Heart right ventricle (tissue), 16 donors: ENCODE data around the gene DMBX1. TPM values are rescaled to one million over a fixed set of nuclear protein-coding genes. Genes with fewer than 3 reads are reported as not detected.

Source experiments
- ATAC-seq, 8 donors: fragments of 200-7000 bp; cut with Tn5 transposase; one replicate each; pipeline ENCODE4 v1.9.1; 2020; ENCODE audit warnings: mild to moderate bottlenecking in 8 of 8, moderate library complexity in 8 of 8, moderate number of reproducible peaks in 1 of 8
- DNase-seq, 2 donors: peaks; one replicate each; pipeline ENCODE4 v3.0.0-alpha.2; 2020
- H3K27ac ChIP-seq, 10 donors: fragments of 200-600 bp; sonication (generic) in 2 of 10; one replicate each; pipeline versions ENCODE4 v1.5.0 to v1.8.0; 2020 to 2022; ENCODE audit warnings: mild to moderate bottlenecking in 3 of 10
- H3K27me3 ChIP-seq, 7 donors: fragments of 200-600 bp; one replicate each; pipeline ENCODE4 v1.8.0; 2021 to 2022; ENCODE audit warnings: mild to moderate bottlenecking in 2 of 7
- H3K36me3 ChIP-seq, 9 donors: fragments of 200-600 bp; sonication (generic) in 1 of 9; one replicate each; pipeline versions ENCODE4 v1.5.0 to v1.8.0; 2020 to 2022; ENCODE audit warnings: mild to moderate bottlenecking in 2 of 9
- H3K4me1 ChIP-seq, 9 donors: fragments of 200-600 bp; sonication (generic) in 1 of 9; one replicate each; pipeline versions ENCODE4 v1.5.0 to v1.8.0; 2020 to 2022; ENCODE audit warnings: mild to moderate bottlenecking in 4 of 9
- H3K4me3 ChIP-seq, 10 donors: fragments of 200-600 bp; sonication (generic) in 2 of 10; one replicate each; pipeline versions ENCODE4 v1.5.0 to v1.8.0; 2020 to 2022; ENCODE audit warnings: mild to moderate bottlenecking in 7 of 10, moderate library complexity in 2 of 10
- H3K9me3 ChIP-seq, 11 donors: fragments of 200-600 bp in 10 of 11; sonication (generic) in 2 of 11; one replicate each; pipeline versions ENCODE4 v1.5.0 to v1.8.0; 2013 to 2022; ENCODE audit warnings: mild to moderate bottlenecking in 2 of 11, control low read depth in 1 of 11, moderate library complexity in 1 of 11
- CTCF ChIP-seq, 9 donors: fragments of 200-600 bp; sonication (generic) in 2 of 9; IDR thresholded peaks; one replicate each; pipeline versions ENCODE4 v1.5.0 to v1.8.0; 2021 to 2022; ENCODE audit warnings: antibody characterized with exemption in 9 of 9, mild to moderate bottlenecking in 5 of 9, moderate library complexity in 1 of 9
- WGBS, 2 donors: extraction: QIAGEN DNeasy Blood & Tissue Kit; methylation state at CpG; one replicate each; pipeline ENCODE4 v1.1.7; 2013; ENCODE audit warnings: inconsistent platforms in 1 of 2; 5-methylcytosine and 5-hydroxymethylcytosine counted together
- intact Hi-C, 10 donors: fragments of 100-400 bp; cut with DNase I; formaldehyde crosslinking; loops; one replicate each; pipeline versions ENCODE4 v1.11.1 to v1.14.2; 2022
- polyA plus RNA-seq, 2 donors: library from polyadenylated mRNA; stranded (reverse); fragments of 200-250 nt; gene quantifications; one replicate each; pipeline ENCODE4 v1.2.3, GENCODE V29; 2013
- total RNA-seq, 10 donors: library from RNA; stranded (reverse); fragmentation: NEBNext Ultra II Directional in 3 of 10; extraction: Animal tissue kit (Norgen Biotek cat#: 25700) in 3 of 10; gene quantifications; one replicate each; pipeline versions ENCODE4 v1.2.1 to v1.2.4, GENCODE V29; 2021 to 2023
- donor health status: Arrhythmogenic right ventricular cardiomyopathy.
- donor health status: ischemic (EF 13 %, LVEDD 7.1; RV severe dilation, severe dysfunction).
- donor health status: healthy with polysubstance abuse.
- donor health status: DM: no; HTN: yes; CAD: no.
- donor health status: DM: no; HTN: no; CAD: no.
- donor health status: ischemic (EF 25% LVEDD 6.9; RV normal size, moderate dysfunction).
- donor health status: ischemic (EF 25% LVEDD 5.7; RV mildly dilated, moderate dysfunction).
- donor health status: healthy.
- donor health status: DM: yes; HTN: yes; CAD: no.
- donor health status: Ischemic cardiomyopathy.
- donor health status: ischemic (EF 35%, LVEDD 5.7; RV mildly dilated, moderate dysfunction).
- donor health status: nonischemic (EF 11% LVEDD 7.7; RV severe dilation, severe dysfunction).
- donor health status: DM: yes; HTN: yes; CAD: no.
- donor health status: PGD.
- donor health status: ischemic (EF 29% LVEDD 5.4; RV normal size, mild dysfunction).
- donor health status: nonischemic (EF 23%, LVEDD 6.1; RV moderate dilation, normal function).

Gene DMBX1
- total and polyA plus RNA-seq, 12 donors, result not detected

GRCh38 chr1:46464915-46465314, 24.7 kb upstream of the DMBX1 start:
- Histone ChIP-seq H3K4me3 (no peak overlapping the region), H3K36me3 (no peaks in the 10 kb centered on the region), H3K27me3 (peaks cover 0 to 93% (median 50%) of the 10 kb centered on the region in 7 donors), H3K4me1 (peaks cover 4 to 11% (median 9%) of the 10 kb centered on the region in 9 donors), H3K27ac (no peak overlapping the region), H3K9me3 (no peaks in the 10 kb centered on the region)
- ATAC-seq (no peak), DNase-seq (no peak)
- TF ChIP-seq CTCF (IDR thresholded peaks at IDR 0.05), result no peak
- intact Hi-C loops, result no loop called here
- 90 to 94% methylated on average over 3 of the region's 3 CpGs for WGBS, 2 donors

GRCh38 chr1:46465981-46466476, 23.6 kb upstream of the DMBX1 start:
- H3K36me3 ChIP-seq, result no peaks in the 10 kb centered on the region
- intact Hi-C loops, result no loop called here
- peak overlapping the region in 1 of 10 donors; percentile 3 for H3K27ac ChIP-seq
- H3K4me3 ChIP-seq, result peak overlapping the region; percentile 39 to 84 (median 68)
- ATAC-seq, result no peak
- H3K4me1 ChIP-seq, result peaks cover 4 to 11% (median 9%) of the 10 kb centered on the region in 9 donors
- DNase-seq, result no peak
- 32% methylated on average over 20 of the region's 20 CpGs for WGBS, 2 donors
- no peak for TF ChIP-seq CTCF (IDR thresholded peaks at IDR 0.05)
- H3K9me3 ChIP-seq, result no peaks in the 10 kb centered on the region
- H3K27me3 ChIP-seq, result peaks cover 0 to 94% (median 60%) of the 10 kb centered on the region in 7 donors

- DNase-seq (peak in 1 of 2 donors; percentile 39), ATAC-seq (peak; percentile 40 to 71 (median 63))
- intact Hi-C loops, result no loop called here
- peaks cover 4 to 11% (median 9%) of the 10 kb centered on the region in 9 donors for H3K4me1 ChIP-seq
- H3K4me3 ChIP-seq, result peak overlapping the region; percentile 39 to 84 (median 68)
- peak overlapping the region in 1 of 10 donors; percentile 3 for H3K27ac ChIP-seq
- H3K36me3 ChIP-seq, result no peaks in the 10 kb centered on the region
- H3K9me3 ChIP-seq, result no peaks in the 10 kb centered on the region
- TF ChIP-seq CTCF (IDR thresholded peaks at IDR 0.05), result no peak
- WGBS, 2 donors, result 3% methylated on average over 79 to 84 of the region's 84 CpGs
- H3K27me3 ChIP-seq, result peaks cover 0 to 89% (median 62%) of the 10 kb centered on the region in 7 donors
Observed at GRCh38 chr1:46466477-46467182, 23.0 kb upstream of the DMBX1 start.

- intact Hi-C loops, result no loop called here
- 43 to 44% methylated on average over 8 of the region's 8 CpGs for WGBS, 2 donors
- H3K4me1 ChIP-seq, result peaks cover 4 to 11% (median 9%) of the 10 kb centered on the region in 9 donors
- ATAC-seq (no peak), DNase-seq (no peak)
- H3K4me3 ChIP-seq, result peak overlapping the region; percentile 39 to 84 (median 68)
- H3K36me3 ChIP-seq, result no peaks in the 10 kb centered on the region
- no peak overlapping the region for H3K27ac ChIP-seq
- TF ChIP-seq CTCF (IDR thresholded peaks at IDR 0.05), result no peak
- H3K9me3 ChIP-seq, result no peaks in the 10 kb centered on the region
- peaks cover 0 to 84% (median 62%) of the 10 kb centered on the region in 7 donors for H3K27me3 ChIP-seq
Observed at GRCh38 chr1:46467183-46467504, 22.5 kb upstream of the DMBX1 start.
